ENCODE data around the gene AUH.
"Not testable (repeated sequence)": the region's sequence is repeated elsewhere in the genome, so short reads cannot be mapped to it uniquely, and the experiment has no call there.

The AUH gene

DNA sequence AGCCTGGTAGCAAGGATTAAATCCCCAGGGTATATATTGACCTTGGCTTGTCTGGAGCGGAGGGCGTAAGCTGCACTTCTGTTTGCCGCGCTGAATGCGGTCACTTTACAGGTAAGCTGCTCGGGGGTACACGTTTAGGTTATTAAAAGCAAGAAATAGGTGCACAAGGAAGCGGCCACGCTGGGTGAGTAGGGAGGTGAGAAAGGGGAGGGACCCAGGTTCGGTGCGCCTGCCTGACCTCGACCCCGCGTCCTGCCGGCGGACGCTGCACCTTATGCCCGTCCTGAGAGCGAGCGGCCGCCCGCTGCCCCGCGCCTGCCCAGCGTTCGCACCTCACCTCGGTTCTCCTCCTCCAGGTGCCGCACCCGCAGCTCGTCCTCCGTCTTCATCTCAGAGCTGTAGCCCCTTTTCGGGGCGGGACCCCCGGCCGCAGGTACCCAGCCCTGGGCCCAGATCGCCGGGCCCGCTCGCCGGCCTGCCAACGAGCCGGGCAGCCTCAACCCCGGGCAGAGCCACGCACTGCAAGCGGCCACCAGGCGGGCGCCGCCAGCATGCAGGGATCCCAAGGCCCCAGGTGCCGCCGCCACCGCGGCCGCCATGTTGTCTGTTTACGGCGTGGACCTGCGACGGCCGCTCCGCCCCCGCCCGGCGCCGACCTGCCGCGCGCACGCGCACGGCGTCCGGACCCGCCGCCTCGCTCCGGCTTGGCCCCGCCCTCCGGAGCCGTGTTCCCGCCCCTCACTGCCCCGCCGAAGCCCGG lies at the start of gene AUH:
TSS of gene AUH (minus strand) at position 628 of the 760 bp plus-strand sequence. CDS start at position 599, 29 bp downstream.
- DNase-seq, result peak; percentile 26

DNA sequence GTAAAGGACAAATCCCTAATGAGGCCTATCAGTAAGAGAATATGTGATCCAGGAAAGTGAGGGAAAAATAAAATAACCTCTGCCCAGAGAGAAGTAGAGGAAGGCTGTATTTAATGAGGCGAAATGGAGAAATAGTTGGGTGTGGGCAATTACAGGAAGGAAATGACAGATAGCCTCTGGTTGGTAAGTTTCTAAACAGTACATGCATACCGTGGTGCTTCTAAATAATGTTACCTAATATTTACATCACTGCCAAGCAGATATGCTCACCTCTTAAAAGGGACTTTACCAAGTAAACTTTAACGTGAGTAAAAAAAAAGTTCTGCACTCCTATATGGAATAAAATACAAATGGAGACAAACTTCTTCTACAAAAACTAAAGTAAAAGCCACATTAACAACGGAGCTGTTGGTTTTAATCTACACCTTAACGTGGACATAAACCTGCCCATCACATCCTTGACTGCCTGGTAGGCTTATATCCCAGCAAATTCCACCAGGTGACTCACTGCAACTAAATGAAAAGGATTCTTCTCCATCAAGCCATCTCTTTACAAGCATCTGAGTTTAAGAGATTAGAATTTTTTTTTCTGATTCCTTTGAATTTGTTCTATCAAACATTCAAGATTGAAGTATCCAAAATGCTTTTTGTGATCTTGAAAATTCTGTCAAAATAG lies 49.5 kb upstream of the AUH start:
- DNase-seq, result no peak

DNA sequence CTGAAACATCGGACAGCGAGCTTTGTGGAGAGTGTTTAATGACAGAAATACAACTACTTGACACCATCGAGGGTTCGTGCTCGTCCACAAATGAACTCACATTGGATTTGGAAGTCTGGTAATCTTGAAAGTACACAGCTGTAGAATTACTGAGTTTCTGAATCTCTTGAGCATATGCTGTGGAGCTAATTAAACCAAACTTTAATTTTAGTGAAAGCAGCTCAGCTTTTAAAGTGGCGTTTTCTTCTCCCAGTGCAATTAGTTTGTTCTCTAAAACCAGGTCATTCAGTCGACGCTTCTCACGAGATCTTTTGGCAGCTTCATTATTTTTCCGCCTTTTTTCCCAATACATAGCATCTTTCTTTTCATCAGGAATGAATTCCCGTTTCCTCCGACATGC lies 48.4 kb upstream of the AUH start:
- DNase-seq, result no peak

- no peak for DNase-seq
These were observed 46.8 kb upstream of the AUH start for GRCh38 chr9:91408475-91408874.

DNA sequence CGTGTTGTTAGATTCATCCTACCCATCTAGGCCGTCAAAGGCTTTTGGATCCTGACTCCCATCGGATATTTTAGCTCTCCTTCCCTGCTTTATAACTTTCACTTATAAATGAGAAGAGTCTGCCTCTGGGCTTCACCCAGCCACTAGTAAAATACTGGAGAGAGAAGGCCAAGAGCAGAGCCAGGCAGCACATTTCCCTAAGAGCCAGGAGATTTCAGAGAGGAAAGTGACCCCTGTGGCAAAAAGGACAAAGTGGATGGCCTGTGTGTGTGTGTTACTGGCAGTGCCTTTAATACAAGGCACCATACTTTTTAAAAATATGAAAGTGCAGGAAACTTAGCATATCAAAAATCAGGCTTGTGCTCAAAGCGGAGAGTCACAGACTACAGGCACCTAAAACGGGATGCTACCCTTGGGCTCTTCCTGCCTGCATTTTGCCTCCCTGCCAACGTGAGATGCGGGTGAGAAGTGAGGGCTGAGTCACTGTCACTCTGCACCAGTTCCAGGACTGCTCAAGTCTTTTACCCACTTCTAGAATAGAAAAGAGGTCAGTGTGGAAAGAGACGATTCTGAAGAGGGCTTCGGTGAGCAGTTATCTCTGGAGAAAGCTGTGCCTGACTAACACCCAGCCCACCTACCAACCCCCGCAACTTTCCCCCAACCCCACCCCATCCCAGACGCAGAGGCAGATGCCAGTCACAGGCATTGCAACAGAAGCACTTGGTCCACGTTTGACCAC lies 46.0 kb upstream of the AUH start:
- no peak for DNase-seq

- no peak for DNase-seq
These were observed 43.8 kb upstream of the AUH start for GRCh38 chr9:91405343-91406077.

- DNase-seq, result no peak
These were observed 42.2 kb upstream of the AUH start for GRCh38 chr9:91403665-91404543.

DNA sequence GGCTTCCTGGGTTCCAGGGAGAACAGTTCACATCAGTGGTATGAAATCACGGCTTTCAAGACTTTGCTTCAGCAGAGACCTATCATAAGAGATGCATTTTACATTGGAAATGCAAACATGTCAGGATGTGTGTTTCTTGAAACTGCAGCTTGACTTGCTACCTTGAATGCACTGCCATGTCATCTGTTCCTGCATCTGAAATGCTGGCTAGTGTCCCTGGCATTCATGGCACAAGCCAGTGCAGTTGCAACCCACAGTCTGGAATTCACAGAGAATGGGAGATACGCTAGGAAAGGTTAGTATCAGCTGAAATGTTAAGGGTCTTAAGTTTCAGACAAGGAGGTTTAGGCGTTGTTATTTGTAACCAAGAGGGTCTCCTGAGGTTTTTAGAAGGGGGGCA lies 37.2 kb upstream of the AUH start:
- DNase-seq, result no peak

- peak; percentile 81 for DNase-seq
These were observed 34.1 kb upstream of the AUH start for GRCh38 chr9:91395553-91396471.

GRCh38 chr9:91395106-91395552 lies 33.4 kb upstream of the AUH start:
- no peak for DNase-seq

GRCh38 chr9:91393826-91394225 lies 32.1 kb upstream of the AUH start:
- DNase-seq, result no peak

GRCh38 chr9:91392435-91392834 lies 30.7 kb upstream of the AUH start:
- DNase-seq, result no peak

- DNase-seq, result no peak
These were observed 30.1 kb upstream of the AUH start for GRCh38 chr9:91391818-91392217.

DNA sequence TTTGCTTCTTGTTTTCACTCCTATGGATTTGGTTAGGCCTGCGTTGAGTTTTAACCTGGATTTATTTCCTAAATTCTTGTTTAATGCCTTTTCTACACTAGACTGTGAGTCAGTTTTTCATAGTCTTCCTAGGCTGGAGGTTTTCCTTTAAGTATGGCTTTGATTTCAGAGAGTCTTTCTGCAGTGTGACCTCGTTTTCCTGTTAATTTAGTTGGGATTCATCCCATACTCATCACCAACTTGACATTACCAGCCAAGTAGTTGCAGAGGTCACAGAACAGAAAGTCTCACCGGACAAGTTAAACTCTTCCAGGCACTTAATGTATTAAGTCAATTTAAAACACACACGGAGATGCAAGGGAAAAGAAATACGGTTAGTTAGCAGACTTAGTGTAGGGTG lies 29.7 kb upstream of the AUH start:
- no peak for DNase-seq

GRCh38 chr9:91389686-91390085 lies 28.0 kb upstream of the AUH start:
- not testable (repeated sequence) for DNase-seq

- DNase-seq, result no peak
These were observed 25.0 kb upstream of the AUH start for GRCh38 chr9:91386765-91387164.

GRCh38 chr9:91384954-91385353 lies 23.2 kb upstream of the AUH start:
- DNase-seq, result no peak

- no peak for DNase-seq
These were observed 21.9 kb upstream of the AUH start for GRCh38 chr9:91383577-91383976.

DNA sequence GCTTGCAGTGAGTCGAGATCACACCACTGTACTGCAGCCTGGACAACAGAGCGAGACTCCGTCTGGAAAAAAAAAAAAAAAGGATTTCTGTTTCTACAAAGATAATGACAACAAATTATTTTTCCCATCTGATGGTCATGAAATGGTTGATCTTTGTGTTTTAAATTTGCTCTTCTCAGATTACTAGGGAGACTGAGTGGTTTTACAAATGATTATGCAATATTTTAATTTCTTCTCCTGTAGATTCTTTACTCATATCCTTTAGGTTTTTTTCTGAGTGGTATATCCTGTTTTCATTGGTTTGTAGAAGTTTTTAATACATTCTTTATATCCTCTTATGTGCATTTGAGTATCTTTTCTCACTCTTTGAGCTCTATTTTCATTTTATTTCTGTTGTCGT lies 20.6 kb upstream of the AUH start:
- DNase-seq, result no peak

DNA sequence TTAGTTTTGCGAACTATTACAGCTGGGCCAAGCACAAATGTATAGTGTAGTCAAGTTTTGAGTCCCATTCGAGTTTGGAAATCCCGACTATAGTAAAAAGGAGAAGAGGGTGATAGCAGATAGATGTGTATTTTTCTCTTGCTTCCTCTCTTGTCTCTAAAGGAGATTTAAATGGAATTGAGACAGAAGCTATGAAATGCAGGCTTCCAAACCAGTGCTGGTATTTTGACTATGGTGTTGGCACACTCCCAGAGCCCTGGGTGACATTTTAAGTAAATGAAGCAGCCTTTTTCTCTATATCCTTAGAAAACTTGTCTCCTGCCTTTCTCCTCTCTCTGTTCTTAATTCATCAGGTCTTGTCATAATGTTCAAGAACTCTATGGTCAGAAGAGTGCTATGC lies 17.7 kb upstream of the AUH start:
- DNase-seq, result no peak

DNA sequence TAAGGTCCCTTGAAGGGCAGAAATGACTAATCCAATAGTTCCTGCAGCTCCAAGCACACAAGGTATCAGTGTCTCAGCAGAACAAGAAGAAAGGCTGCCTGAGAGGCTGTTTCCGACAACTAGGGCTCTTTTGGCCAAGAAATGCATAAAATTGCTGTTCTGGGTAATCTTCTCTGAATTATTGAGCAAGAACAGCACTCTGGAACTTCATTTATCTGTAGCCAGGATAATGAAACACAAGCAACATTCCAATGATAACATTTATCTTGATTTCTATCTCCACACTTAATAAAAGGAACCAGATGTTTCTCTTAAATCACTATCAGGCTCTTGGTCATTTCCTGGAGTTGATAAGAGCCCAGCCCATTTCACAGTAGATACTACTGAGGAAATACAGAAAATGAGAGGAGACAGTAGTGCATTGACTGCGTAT lies 17.0 kb upstream of the AUH start:
- DNase-seq, result no peak

Measured in NCI-H1694 treated with DMSO at 0.1 percent for 48 hours (cell line).